DOHH2 (cell line): ENCODE data around the gene ILF2.

Experiments used
- CTCF ChIP-seq: fragments of 200-600 bp; sonication (generic); IDR thresholded peaks from one replicate; pipeline ENCODE4 v1.5.1; 2014; ENCODE audit warnings: antibody characterized with exemption, mild to moderate bottlenecking, low read depth, low read length; ENCODE audit not compliant: poor library complexity, severe bottlenecking
- EZH2phosphoT487 ChIP-seq: fragments of 200-600 bp; sonication (generic); IDR thresholded peaks from 2 replicates; pipeline ENCODE4 v1.6.1; 2017; ENCODE audit warnings: borderline replicate concordance, mild to moderate bottlenecking, antibody characterized with exemption, low read length, moderate library complexity, mixed read lengths

DNA sequence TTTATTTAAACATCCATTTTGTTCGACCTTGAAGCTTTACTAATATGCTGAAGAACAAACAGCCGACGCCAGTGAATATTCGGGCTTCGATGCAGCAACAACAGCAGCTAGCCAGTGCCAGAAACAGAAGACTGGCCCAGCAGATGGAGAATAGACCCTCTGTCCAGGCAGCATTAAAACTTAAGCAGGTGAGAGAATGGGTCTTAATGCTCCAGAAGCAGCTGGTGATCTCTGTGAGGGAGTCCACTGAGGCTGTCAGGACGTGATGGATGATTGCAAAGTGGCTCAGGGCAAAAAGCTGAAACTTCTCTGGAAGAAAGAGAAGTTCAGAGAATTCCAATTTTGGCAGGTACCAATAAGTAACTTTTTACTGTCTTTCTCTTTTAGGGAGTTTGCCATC lies 32.5 kb downstream of the ILF2 start:
- TF ChIP-seq CTCF, result no peak
- TF ChIP-seq EZH2phosphoT487, result no peak
